IPS DF 6.9 (cell line): ENCODE data around the gene FAR1.
"Not testable (repeated sequence)": the region's sequence is repeated elsewhere in the genome, so short reads cannot be mapped to it uniquely, and the experiment has no call there.

Experiments used
- DNase-seq: peaks from one replicate; pipeline ENCODE4 v3.0.0-alpha.2; 2013; ENCODE audit warnings: low read depth, low spot score
- H3K27ac ChIP-seq: one replicate; pipeline ENCODE4 v1.5.1; 2013; ENCODE audit warnings: low read length, control low read depth
- H3K27me3 ChIP-seq: 2 replicates; pipeline ENCODE4 v1.6.1; 2013; ENCODE audit warnings: mild to moderate bottlenecking, low read length; ENCODE audit not compliant: control insufficient read depth, insufficient read depth
- H3K36me3 ChIP-seq: 2 replicates; pipeline ENCODE4 v1.6.1; 2013; ENCODE audit warnings: low read length; ENCODE audit not compliant: control insufficient read depth, insufficient read depth
- H3K4me1 ChIP-seq: 2 replicates; pipeline ENCODE4 v1.6.1; 2013; ENCODE audit warnings: low read length; ENCODE audit not compliant: control insufficient read depth, insufficient read depth
- H3K4me3 ChIP-seq: 2 replicates; pipeline ENCODE4 v1.5.1; 2013; ENCODE audit warnings: mild to moderate bottlenecking, low read length
- H3K9me3 ChIP-seq: 2 replicates; pipeline ENCODE4 v1.6.1; 2013; ENCODE audit warnings: low read length, inconsistent platforms; ENCODE audit not compliant: control insufficient read depth, insufficient read depth
- WGBS: extraction: QIAGEN DNeasy Blood & Tissue Kit; methylation state at CpG from one replicate; pipeline ENCODE4 v1.1.7; 2013; ENCODE audit warnings: mixed read lengths, missing lambda C conversion rate; ENCODE audit not compliant: insufficient read length, insufficient coverage; 5-methylcytosine and 5-hydroxymethylcytosine counted together

The FAR1 gene

GRCh38 chr11:13753316-13753715 lies 84.8 kb downstream of the FAR1 start:
- H3K36me3 ChIP-seq, H3K4me1 ChIP-seq, H3K9me3 ChIP-seq, H3K27ac ChIP-seq, H3K4me3 ChIP-seq, DNase-seq, H3K27me3 ChIP-seq: not testable (repeated sequence)
- WGBS, result no CpG with 5 or more reads among the region's 5 CpGs

DNA sequence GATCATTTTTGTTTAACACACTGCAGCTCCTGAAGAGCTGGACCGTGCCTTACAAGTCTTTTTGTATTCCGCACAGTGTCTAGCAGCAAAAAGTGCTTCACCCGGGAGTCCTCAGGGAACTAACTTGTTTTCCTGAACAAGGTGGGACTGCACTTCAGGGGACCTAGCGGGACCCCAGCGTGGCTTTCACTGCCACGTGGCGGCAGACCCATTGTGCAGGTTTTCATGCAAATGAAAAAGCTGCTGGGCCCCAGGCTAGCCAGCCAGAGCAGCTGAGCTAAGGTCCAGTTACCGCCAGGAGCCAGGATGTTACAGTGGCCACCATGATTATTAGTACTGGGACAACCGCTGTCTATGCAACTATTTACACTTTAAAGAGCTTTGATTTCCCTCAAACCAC lies 90.6 kb downstream of the FAR1 start:
- H3K36me3 ChIP-seq, result no peaks in the 10 kb centered on the region
- WGBS, result no CpG with 5 or more reads among the region's 9 CpGs

GRCh38 chr11:13760115-13760514 lies 91.6 kb downstream of the FAR1 start:
- no peak overlapping the region for H3K27ac ChIP-seq
- no CpG with 5 or more reads among the region's 3 CpGs for WGBS
- DNase-seq, result no peak
- 0 out of 2 replicates have a peak, but pooled peaks cover 1% of the 10 kb centered on the region for H3K4me1 ChIP-seq
- no peak overlapping the region for H3K4me3 ChIP-seq
- H3K27me3 ChIP-seq, result no peaks in the 10 kb centered on the region
- no peaks in the 10 kb centered on the region for H3K36me3 ChIP-seq
- H3K9me3 ChIP-seq, result no peaks in the 10 kb centered on the region

More for the DNA sequence above, 90.6 kb downstream of the FAR1 start:
- H3K27ac ChIP-seq, result no peak overlapping the region
- no peaks in the 10 kb centered on the region for H3K9me3 ChIP-seq
- no peaks in the 10 kb centered on the region for H3K27me3 ChIP-seq
- DNase-seq, result no peak
- 0 out of 2 replicates have a peak, but pooled peaks cover 1% of the 10 kb centered on the region for H3K4me1 ChIP-seq
- no peak overlapping the region for H3K4me3 ChIP-seq

- DNase-seq, result no peak
- Histone ChIP-seq H3K27ac (no peak overlapping the region), H3K4me1 (0 out of 2 replicates have a peak, but pooled peaks cover 1% of the 10 kb centered on the region), H3K27me3 (no peaks in the 10 kb centered on the region), H3K4me3 (no peak overlapping the region), H3K36me3 (no peaks in the 10 kb centered on the region), H3K9me3 (no peaks in the 10 kb centered on the region)
- WGBS, result no CpG with 5 or more reads among the region's 2 CpGs
Observed at GRCh38 chr11:13761250-13761649, 92.8 kb downstream of the FAR1 start.

- Histone ChIP-seq H3K4me3 (no peak overlapping the region), H3K4me1 (0 out of 2 replicates have a peak, but pooled peaks cover 1% of the 10 kb centered on the region), H3K9me3 (no peaks in the 10 kb centered on the region), H3K36me3 (no peaks in the 10 kb centered on the region), H3K27ac (no peak overlapping the region), H3K27me3 (no peaks in the 10 kb centered on the region)
- no CpG with 5 or more reads among the region's 2 CpGs for WGBS
- no peak for DNase-seq
Observed at GRCh38 chr11:13761716-13762115, 93.2 kb downstream of the FAR1 start.

GRCh38 chr11:13762718-13763117 lies 94.2 kb downstream of the FAR1 start:
- no peak for DNase-seq
- no peaks in the 10 kb centered on the region for H3K27me3 ChIP-seq
- no peak overlapping the region for H3K27ac ChIP-seq
- H3K4me1 ChIP-seq, result 0 out of 2 replicates have a peak, but pooled peaks cover 1% of the 10 kb centered on the region
- no CpG with 5 or more reads among the region's 4 CpGs for WGBS
- no peaks in the 10 kb centered on the region for H3K36me3 ChIP-seq
- H3K4me3 ChIP-seq, result no peak overlapping the region
- H3K9me3 ChIP-seq, result no peaks in the 10 kb centered on the region

DNA sequence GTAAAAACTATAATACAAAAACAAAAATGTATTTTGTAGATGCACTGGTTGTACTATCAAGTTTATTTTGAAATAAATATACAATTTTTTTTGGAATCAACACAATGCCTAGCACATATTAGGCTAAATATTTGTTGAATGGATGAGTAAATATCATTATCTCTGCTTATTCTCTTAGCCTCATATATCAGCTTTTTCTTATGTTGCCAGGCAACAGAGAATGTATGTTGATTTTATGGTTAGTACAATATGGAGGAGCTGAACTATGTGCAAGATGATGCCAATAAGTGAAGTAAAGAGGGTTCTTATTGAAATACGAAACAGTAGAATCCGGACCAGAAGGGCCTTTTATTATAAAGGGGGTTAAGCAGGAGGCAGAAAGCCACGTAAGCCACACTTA lies 94.9 kb downstream of the FAR1 start:
- H3K4me1 ChIP-seq, result 0 out of 2 replicates have a peak, but pooled peaks cover 1% of the 10 kb centered on the region
- no peak overlapping the region for H3K27ac ChIP-seq
- no peaks in the 10 kb centered on the region for H3K27me3 ChIP-seq
- H3K9me3 ChIP-seq, result no peaks in the 10 kb centered on the region
- no CpG with 5 or more reads among the region's 3 CpGs for WGBS
- DNase-seq, result no peak
- H3K4me3 ChIP-seq, result no peak overlapping the region
- no peaks in the 10 kb centered on the region for H3K36me3 ChIP-seq

DNA sequence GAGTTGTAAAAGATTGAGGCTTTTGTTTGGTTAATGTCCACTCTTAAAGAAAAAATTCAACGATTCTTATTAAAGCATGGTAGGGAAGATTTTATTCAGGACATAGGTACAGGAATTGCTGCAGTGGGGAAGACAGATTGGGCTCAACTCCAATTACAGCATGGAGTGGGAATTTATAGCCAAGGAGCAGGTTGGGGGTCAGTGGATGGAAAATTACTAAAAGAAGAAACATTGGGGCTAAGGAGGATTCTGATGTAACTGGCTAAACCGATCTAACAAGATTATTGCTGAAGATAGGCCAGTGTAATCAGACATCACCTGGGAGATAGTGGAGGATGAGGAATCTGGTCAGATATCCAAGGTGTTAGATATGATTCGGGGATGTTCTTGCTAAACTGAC lies 97.4 kb downstream of the FAR1 start:
- Histone ChIP-seq H3K4me1 (no peaks in the 10 kb centered on the region), H3K9me3 (no peaks in the 10 kb centered on the region), H3K4me3 (no peak overlapping the region), H3K27me3 (no peaks in the 10 kb centered on the region), H3K27ac (no peak overlapping the region), H3K36me3 (no peaks in the 10 kb centered on the region)
- no peak for DNase-seq
- no CpG with 5 or more reads among the region's 3 CpGs for WGBS

DNA sequence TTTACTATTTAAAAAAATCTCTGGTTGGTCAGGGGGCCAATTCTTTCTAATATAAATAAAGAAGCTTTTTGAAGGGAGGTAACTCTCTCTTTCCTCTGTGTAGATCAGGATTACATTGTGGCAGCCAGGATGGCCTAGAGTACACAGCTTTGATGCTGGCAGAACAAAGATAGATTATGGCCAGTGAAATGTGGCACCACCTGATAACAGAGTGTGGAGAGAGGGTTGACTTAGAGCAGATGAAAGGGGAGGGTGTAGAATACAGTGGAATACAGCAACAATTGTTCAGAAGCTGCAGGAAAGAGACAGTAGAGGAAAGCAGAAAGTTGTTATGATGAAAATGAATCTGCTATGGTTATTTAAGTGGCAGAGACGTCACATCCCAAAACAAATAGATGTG lies 99.0 kb downstream of the FAR1 start:
- Histone ChIP-seq H3K4me3 (no peak overlapping the region), H3K36me3 (no peaks in the 10 kb centered on the region), H3K4me1 (no peaks in the 10 kb centered on the region), H3K27me3 (no peaks in the 10 kb centered on the region), H3K27ac (no peak overlapping the region), H3K9me3 (no peaks in the 10 kb centered on the region)
- no CpG with 5 or more reads among the region's 1 CpG for WGBS
- DNase-seq, result no peak

- Histone ChIP-seq H3K27me3 (no peaks in the 10 kb centered on the region), H3K9me3 (no peaks in the 10 kb centered on the region), H3K27ac (no peak overlapping the region), H3K4me3 (no peak overlapping the region), H3K36me3 (no peaks in the 10 kb centered on the region), H3K4me1 (no peaks in the 10 kb centered on the region)
- DNase-seq, result no peak
- no CpG with 5 or more reads among the region's 2 CpGs for WGBS
Observed at GRCh38 chr11:13769188-13769587, 100.7 kb downstream of the FAR1 start.

DNA sequence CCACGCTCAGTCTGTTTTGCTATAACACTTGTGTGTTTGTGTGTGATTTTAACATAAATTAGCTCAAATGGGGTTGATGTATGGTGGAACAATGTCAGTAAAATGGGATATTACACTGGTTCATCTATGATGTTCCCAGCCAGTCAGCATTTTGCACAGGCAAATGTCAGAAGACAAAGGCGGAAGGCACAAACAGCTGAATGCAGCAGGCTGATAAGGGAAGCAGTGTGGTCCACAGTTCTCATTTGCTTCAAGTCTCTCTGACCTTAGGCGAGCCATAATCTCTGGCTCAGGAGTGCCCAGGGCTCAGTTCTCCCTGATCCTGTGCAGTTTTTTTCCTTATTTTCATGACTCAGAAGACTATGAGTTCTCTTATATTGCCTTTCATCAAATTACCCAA lies 102.7 kb downstream of the FAR1 start:
- Histone ChIP-seq H3K36me3 (no peaks in the 10 kb centered on the region), H3K27ac (no peak overlapping the region)
- no CpG with 5 or more reads among the region's 3 CpGs for WGBS

More for the DNA sequence above, 102.7 kb downstream of the FAR1 start:
- H3K4me3 ChIP-seq, result no peak overlapping the region
- no peak for DNase-seq
- H3K4me1 ChIP-seq, result no peaks in the 10 kb centered on the region
- H3K27me3 ChIP-seq, result no peaks in the 10 kb centered on the region
- no peaks in the 10 kb centered on the region for H3K9me3 ChIP-seq
